ENCODE results near the gene ESYT3. TPM values are rescaled to one million over a fixed set of nuclear protein-coding genes. Genes with fewer than 3 reads are reported as not detected.

Gene ESYT3
- total RNA-seq, 4 donors from 2014 or later = 28.9 to 39.0 (median 33.5) TPM

DNA sequence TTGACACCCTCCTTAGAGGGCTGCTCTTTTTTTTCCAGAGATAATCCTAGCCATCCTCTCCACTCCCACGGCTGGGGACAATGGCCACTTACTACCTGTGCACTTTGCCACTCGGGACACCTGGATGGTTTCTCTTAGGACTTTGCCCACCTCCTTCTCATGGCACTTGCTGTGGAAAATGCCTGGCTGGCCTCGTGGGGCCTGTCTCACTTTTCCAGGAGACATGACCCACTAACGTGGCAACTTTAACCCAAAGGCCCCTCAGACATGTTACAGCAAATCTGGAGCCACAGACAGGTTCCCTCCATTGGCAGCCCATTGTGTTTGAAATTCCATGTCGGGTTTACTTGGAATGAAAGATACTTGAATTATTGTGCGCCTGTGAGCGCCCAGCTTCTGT is 29.4 kb upstream of the ESYT3 start:
- TF ChIP-seq POLR2AphosphoS5 (IDR thresholded peaks at IDR 0.05) = no peak
- no peak for TF ChIP-seq POLR2A (IDR thresholded peaks at IDR 0.05)
- TF ChIP-seq, protein P1, sequence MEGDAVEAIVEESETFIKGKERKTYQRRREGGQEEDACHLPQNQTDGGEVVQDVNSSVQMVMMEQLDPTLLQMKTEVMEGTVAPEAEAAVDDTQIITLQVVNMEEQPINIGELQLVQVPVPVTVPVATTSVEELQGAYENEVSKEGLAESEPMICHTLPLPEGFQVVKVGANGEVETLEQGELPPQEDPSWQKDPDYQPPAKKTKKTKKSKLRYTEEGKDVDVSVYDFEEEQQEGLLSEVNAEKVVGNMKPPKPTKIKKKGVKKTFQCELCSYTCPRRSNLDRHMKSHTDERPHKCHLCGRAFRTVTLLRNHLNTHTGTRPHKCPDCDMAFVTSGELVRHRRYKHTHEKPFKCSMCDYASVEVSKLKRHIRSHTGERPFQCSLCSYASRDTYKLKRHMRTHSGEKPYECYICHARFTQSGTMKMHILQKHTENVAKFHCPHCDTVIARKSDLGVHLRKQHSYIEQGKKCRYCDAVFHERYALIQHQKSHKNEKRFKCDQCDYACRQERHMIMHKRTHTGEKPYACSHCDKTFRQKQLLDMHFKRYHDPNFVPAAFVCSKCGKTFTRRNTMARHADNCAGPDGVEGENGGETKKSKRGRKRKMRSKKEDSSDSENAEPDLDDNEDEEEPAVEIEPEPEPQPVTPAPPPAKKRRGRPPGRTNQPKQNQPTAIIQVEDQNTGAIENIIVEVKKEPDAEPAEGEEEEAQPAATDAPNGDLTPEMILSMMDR (IDR thresholded peaks at IDR 0.05) = no peak
- TF ChIP-seq EP300 (IDR thresholded peaks at IDR 0.05) = no peak
- Histone ChIP-seq H3K27me3 (no peaks in the 10 kb centered on the region), H3K4me1 (no peaks in the 10 kb centered on the region), H3K4me3 (no peak overlapping the region), H3K27ac (no peak overlapping the region), H3K9me3 (no peaks in the 10 kb centered on the region), H3K36me3 (peaks cover 23% of the 10 kb centered on the region)
- WGBS = 89% methylated on average over 7 of the region's 7 CpGs
- peak in 1 of 2 donors; percentile 40 for DNase-seq (ENCODE audit: low spot score in 2 of 2)

DNA sequence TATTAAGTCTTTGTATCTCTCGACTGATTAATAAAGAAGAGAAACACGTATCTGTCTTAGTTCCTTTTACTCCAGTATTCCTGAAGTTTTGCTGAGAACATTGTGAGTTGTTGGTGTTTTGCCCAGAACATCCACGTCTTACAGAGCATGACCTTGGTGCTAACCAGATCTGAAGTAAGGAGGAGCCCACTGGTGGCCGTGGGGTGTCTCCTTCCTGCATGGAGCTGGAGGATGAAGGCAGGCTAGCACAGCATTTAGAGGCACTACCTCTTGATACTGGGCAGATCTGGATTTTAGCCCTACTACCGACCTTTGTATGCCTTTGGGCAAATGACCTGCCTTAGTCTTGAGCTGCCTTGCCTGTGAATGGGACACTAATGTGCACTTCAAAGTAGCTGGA is 28.9 kb upstream of the ESYT3 start:
- no peak overlapping the region for H3K27ac ChIP-seq
- H3K4me3 ChIP-seq = no peak overlapping the region
- no peaks in the 10 kb centered on the region for H3K4me1 ChIP-seq
- TF ChIP-seq POLR2AphosphoS5 (IDR thresholded peaks at IDR 0.05) (no peak), POLR2A (IDR thresholded peaks at IDR 0.05) (no peak), EP300 (IDR thresholded peaks at IDR 0.05) (no peak)
- TF ChIP-seq, protein P1 (IDR thresholded peaks at IDR 0.05) = no peak
- peak in 1 of 2 donors; percentile 37 for DNase-seq (ENCODE audit: low spot score in 2 of 2)
- H3K9me3 ChIP-seq = no peaks in the 10 kb centered on the region
- H3K27me3 ChIP-seq = no peaks in the 10 kb centered on the region
- H3K36me3 ChIP-seq = peaks cover 21% of the 10 kb centered on the region
- 92% methylated on average over 5 of the region's 5 CpGs for WGBS

DNA sequence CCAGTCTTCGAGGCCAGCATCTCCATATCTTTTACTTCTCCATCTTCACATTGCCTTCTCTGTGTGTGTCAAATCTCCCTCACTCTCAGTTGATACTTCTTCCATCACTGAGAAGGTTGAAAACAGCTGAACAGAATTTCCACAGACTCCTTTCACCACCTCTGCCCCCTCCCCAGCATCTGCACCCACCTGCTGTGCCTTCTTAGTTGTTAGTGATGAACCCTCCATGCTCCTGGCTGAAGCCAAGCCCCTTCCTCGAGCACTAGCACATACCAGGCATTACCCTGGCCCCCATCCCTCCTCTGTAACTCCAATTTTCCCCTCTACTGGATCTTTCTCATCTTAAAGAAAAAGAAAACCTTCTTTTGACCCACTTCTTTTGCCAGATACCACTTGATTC is 27.8 kb upstream of the ESYT3 start:
- WGBS = 88% methylated on average over 2 of the region's 2 CpGs
- Histone ChIP-seq H3K27me3 (no peaks in the 10 kb centered on the region), H3K4me3 (no peak overlapping the region), H3K9me3 (no peaks in the 10 kb centered on the region), H3K36me3 (peaks cover 17% of the 10 kb centered on the region), H3K27ac (no peak overlapping the region), H3K4me1 (no peaks in the 10 kb centered on the region)
- TF ChIP-seq EP300 (IDR thresholded peaks at IDR 0.05) = no peak
- TF ChIP-seq POLR2AphosphoS5 (IDR thresholded peaks at IDR 0.05) = no peak
- TF ChIP-seq POLR2A (IDR thresholded peaks at IDR 0.05) = no peak
- TF ChIP-seq, protein P1 (IDR thresholded peaks at IDR 0.05) = no peak
- peak in 1 of 2 donors; percentile 55 for DNase-seq (ENCODE audit: low spot score in 2 of 2)

DNA sequence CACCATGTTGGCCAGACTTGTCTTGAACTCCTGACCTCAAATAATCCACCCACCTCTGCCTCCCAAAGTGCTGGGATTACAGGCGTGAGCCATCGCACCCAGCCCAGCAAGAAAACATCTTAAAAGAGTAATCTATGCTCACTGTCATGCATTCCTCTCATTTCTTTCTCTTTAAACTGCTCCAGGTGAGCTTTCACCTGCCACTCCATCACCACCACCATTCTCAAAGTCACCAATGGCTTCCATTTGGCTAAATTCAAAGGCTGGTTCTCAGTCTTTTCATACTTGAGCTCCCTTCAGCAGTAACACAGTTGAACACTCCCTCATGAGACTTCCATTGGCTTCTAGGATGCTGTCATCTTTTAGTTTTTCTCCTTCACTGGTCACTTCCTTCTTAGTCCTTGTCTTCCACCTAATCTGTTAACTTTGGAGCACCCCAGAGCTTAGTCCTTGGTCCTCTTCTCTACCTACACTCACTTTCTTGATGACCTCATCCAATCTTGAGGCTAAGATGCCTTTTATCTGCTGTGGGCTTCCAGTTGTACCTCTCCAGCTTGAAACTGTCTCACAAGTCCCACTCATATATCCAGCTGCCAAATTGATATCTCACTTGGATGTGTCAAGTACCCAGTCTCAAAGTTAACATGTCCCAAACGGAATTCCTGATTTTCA is 27.0 kb upstream of the ESYT3 start:
- no peak overlapping the region for H3K27ac ChIP-seq
- no peak for DNase-seq (ENCODE audit: low spot score in 2 of 2)
- peaks cover 17% of the 10 kb centered on the region for H3K36me3 ChIP-seq
- no peaks in the 10 kb centered on the region for H3K9me3 ChIP-seq
- 95% methylated on average over 3 of the region's 3 CpGs for WGBS
- no peak for TF ChIP-seq POLR2A (IDR thresholded peaks at IDR 0.05)
- TF ChIP-seq, protein P1 (IDR thresholded peaks at IDR 0.05) = no peak
- TF ChIP-seq POLR2AphosphoS5 (IDR thresholded peaks at IDR 0.05) = no peak
- no peak for TF ChIP-seq EP300 (IDR thresholded peaks at IDR 0.05)
- H3K4me3 ChIP-seq = no peak overlapping the region
- H3K4me1 ChIP-seq = no peaks in the 10 kb centered on the region
- H3K27me3 ChIP-seq = no peaks in the 10 kb centered on the region

DNA sequence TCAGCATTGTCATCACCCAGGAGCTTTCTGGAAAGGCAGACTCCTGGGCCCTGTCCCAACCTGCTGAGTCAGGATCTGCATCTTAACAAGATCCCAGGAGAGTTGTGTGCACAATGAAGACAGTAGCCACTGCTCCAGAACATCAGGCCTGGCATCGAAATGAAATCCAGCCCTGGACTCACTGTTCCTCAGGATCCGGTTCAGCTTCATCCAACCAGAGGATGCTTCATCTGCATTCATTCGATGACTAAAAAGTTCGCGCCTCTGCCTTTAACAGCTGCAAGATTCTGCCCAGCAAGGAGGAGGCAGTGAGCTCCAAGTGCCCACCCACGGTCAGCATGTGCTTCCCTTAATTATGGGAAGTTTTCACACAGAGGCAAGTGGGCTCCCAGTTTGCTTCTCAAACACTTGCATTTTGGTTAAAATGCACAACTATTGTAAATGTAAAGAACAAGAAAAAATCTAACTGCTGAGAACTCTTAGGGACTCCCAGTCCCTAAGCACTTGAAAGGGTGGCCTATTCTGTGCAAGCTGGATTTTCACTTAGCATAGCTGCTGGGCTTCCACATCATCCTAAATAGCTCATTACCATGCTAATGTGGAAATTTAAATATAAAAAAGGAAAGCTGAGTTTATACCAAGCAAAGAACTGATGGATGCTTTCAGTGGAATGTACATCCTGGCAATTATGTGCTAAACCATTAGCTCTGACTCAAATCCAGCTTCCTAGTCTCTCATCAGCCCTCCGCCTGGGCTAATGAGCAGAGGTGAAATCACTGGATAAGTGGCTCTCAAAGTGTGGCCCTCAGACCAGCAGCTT is 25.5 kb upstream of the ESYT3 start:
- 70% methylated on average over 7 of the region's 7 CpGs for WGBS
- H3K4me1 ChIP-seq = peaks cover 3% of the 10 kb centered on the region

More for the DNA sequence above, 25.5 kb upstream of the ESYT3 start:
- Histone ChIP-seq H3K27me3 (no peaks in the 10 kb centered on the region), H3K36me3 (peaks cover 6% of the 10 kb centered on the region), H3K27ac (no peak overlapping the region), H3K9me3 (no peaks in the 10 kb centered on the region), H3K4me3 (no peak overlapping the region)
- TF ChIP-seq, protein P1 (IDR thresholded peaks at IDR 0.05) = no peak
- TF ChIP-seq EP300 (IDR thresholded peaks at IDR 0.05) (no peak), POLR2A (IDR thresholded peaks at IDR 0.05) (no peak), POLR2AphosphoS5 (IDR thresholded peaks at IDR 0.05) (no peak)
- DNase-seq (ENCODE audit: low spot score in 2 of 2) = peak in 1 of 2 donors; percentile 24

Measured in suprapubic skin (tissue), 4 donors.